HEK293T (cell line): ENCODE data around the gene SNAPC4.

Experiments
- CTCF ChIA-PET: fragments of 350-600 bp; formaldehyde crosslinking; extraction: SDS; loops from one replicate; lab custom pipeline; 2021; ENCODE audit warnings: antibody characterized with exemption, inconsistent platforms; lab: Yijun Ruan, JAX
- POLR2A ChIA-PET: fragments of 350-600 bp; formaldehyde crosslinking; extraction: SDS; loops from one replicate; lab custom pipeline; 2020; ENCODE audit warnings: antibody characterized with exemption, inconsistent platforms; lab: Yijun Ruan, JAX
- DNase-seq: peaks from one replicate; pipeline ENCODE4 v3.0.0; 2012; ENCODE audit warnings: mixed read lengths; ENCODE audit errors: extremely low spot score
- ARNT ChIP-seq: fragments of 450-650 bp; IDR thresholded peaks from 2 replicates; pipeline ENCODE4 v1.6.1; 2017; ENCODE audit warnings: mild to moderate bottlenecking
- BHLHE40 ChIP-seq: fragments of 450-650 bp; IDR thresholded peaks from 2 replicates; pipeline ENCODE4 v1.6.1; 2016; ENCODE audit warnings: mild to moderate bottlenecking, moderate library complexity, borderline replicate concordance
- CTBP1 ChIP-seq: fragments of 450-650 bp; IDR thresholded peaks from 2 replicates; pipeline ENCODE4 v1.6.1; 2016; ENCODE audit warnings: borderline replicate concordance
- ELF4 ChIP-seq: fragments of 450-650 bp; IDR thresholded peaks from 2 replicates; pipeline ENCODE4 v1.6.1; 2017; ENCODE audit warnings: antibody characterized with exemption
- FOXA1 ChIP-seq: fragments of 450-650 bp; IDR thresholded peaks from 2 replicates; pipeline ENCODE4 v1.6.1; 2016; ENCODE audit warnings: mild to moderate bottlenecking
- FOXK2 ChIP-seq: fragments of 450-650 bp; IDR thresholded peaks from 2 replicates; pipeline ENCODE4 v1.6.1; 2016; ENCODE audit warnings: mild to moderate bottlenecking
- FOXM1 ChIP-seq: fragments of 450-650 bp; IDR thresholded peaks from 2 replicates; pipeline ENCODE4 v1.6.1; 2017; ENCODE audit warnings: mild to moderate bottlenecking, borderline replicate concordance
- HDGF ChIP-seq: fragments of 450-650 bp; IDR thresholded peaks from 2 replicates; pipeline ENCODE4 v1.6.1; 2017; ENCODE audit warnings: antibody characterized with exemption, borderline replicate concordance
- L3MBTL2 ChIP-seq: fragments of 450-650 bp; conservative IDR thresholded peaks from 2 replicates; pipeline ENCODE4 v1.6.1; 2016; ENCODE audit warnings: mild to moderate bottlenecking
- LEF1 ChIP-seq: fragments of 450-650 bp; IDR thresholded peaks from 2 replicates; pipeline ENCODE4 v1.6.1; 2017; ENCODE audit warnings: mild to moderate bottlenecking, borderline replicate concordance
- NFRKB ChIP-seq: fragments of 450-650 bp; IDR thresholded peaks from 2 replicates; pipeline ENCODE4 v1.6.1; 2016; ENCODE audit warnings: mild to moderate bottlenecking, moderate library complexity
- SP1 ChIP-seq: fragments of 450-650 bp; IDR thresholded peaks from 2 replicates; pipeline ENCODE4 v1.6.1; 2017
- SUZ12 ChIP-seq: fragments of 450-650 bp; IDR thresholded peaks from 2 replicates; pipeline ENCODE4 v1.6.1; 2016; ENCODE audit warnings: mild to moderate bottlenecking
- TARDBP ChIP-seq: fragments of 450-650 bp; IDR thresholded peaks from 2 replicates; pipeline ENCODE4 v1.6.1; 2016
- ZNF384 ChIP-seq: fragments of 450-650 bp; IDR thresholded peaks from 2 replicates; pipeline ENCODE4 v1.6.1; 2016
- TF ChIP-seq, protein P1 (sequence below): fragments of 450-650 bp; IDR thresholded peaks from 2 replicates; pipeline ENCODE4 v1.6.1; 2016

Gene SNAPC4

DNA sequence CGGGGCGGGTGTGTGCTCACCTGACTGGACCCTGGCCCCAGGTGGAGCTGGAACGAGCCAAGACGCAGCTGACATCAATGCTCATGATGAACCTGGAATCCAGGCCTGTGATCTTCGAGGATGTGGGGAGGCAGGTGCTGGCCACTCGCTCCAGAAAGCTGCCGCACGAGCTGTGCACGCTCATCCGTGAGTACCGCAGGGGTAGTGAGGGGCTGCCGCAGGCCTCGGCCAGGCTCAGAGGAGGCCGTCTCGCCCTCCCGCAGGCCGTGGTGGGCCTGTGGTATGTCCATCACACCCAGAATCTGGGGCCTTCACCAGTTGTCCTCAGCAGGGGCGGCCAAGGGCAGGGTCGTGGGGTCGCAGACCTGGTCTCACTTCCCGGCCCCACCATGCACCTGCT is 21.8 kb upstream of the SNAPC4 start:
- CTCF ChIA-PET: no interaction called here
- POLR2A ChIA-PET: no interaction called here
- no peak for DNase-seq
- no peak for TF ChIP-seq TARDBP
- no peak for TF ChIP-seq FOXM1
- no peak for TF ChIP-seq SUZ12
- TF ChIP-seq ARNT: no peak
- TF ChIP-seq ZNF384: no peak
- no peak for TF ChIP-seq L3MBTL2
- TF ChIP-seq FOXK2: no peak
- TF ChIP-seq HDGF: no peak
- no peak for TF ChIP-seq ELF4
- TF ChIP-seq CTBP1: no peak
- no peak for TF ChIP-seq BHLHE40
- no peak for TF ChIP-seq SP1
- TF ChIP-seq, protein P1, sequence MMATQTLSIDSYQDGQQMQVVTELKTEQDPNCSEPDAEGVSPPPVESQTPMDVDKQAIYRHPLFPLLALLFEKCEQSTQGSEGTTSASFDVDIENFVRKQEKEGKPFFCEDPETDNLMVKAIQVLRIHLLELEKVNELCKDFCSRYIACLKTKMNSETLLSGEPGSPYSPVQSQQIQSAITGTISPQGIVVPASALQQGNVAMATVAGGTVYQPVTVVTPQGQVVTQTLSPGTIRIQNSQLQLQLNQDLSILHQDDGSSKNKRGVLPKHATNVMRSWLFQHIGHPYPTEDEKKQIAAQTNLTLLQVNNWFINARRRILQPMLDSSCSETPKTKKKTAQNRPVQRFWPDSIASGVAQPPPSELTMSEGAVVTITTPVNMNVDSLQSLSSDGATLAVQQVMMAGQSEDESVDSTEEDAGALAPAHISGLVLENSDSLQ: no peak
- TF ChIP-seq LEF1: no peak
- no peak for TF ChIP-seq NFRKB
- TF ChIP-seq FOXA1: no peak

DNA sequence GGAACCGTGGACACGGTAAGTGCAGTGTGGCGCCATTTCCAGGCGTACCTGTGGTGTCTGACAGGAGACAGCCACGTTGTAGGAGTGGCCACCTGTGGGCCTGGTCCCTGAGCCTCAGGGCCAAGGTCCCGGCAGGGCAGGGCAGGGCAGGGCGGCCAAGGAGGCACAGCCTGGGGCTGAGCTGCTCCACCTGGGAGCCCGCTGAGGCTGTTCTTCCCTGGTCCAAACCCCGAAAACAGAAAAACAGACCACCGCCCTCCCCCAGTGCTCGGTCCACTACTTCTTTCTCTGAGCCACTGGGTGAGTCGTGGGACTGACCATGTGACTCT is 19.1 kb upstream of the SNAPC4 start:
- ChIA-PET CTCF (no interaction called here), POLR2A (no interaction called here)
- DNase-seq: no peak
- TF ChIP-seq FOXA1 (no peak), FOXK2 (no peak), BHLHE40 (no peak), CTBP1 (no peak), SUZ12 (no peak), TARDBP (no peak)
- TF ChIP-seq, protein P1: no peak

DNA sequence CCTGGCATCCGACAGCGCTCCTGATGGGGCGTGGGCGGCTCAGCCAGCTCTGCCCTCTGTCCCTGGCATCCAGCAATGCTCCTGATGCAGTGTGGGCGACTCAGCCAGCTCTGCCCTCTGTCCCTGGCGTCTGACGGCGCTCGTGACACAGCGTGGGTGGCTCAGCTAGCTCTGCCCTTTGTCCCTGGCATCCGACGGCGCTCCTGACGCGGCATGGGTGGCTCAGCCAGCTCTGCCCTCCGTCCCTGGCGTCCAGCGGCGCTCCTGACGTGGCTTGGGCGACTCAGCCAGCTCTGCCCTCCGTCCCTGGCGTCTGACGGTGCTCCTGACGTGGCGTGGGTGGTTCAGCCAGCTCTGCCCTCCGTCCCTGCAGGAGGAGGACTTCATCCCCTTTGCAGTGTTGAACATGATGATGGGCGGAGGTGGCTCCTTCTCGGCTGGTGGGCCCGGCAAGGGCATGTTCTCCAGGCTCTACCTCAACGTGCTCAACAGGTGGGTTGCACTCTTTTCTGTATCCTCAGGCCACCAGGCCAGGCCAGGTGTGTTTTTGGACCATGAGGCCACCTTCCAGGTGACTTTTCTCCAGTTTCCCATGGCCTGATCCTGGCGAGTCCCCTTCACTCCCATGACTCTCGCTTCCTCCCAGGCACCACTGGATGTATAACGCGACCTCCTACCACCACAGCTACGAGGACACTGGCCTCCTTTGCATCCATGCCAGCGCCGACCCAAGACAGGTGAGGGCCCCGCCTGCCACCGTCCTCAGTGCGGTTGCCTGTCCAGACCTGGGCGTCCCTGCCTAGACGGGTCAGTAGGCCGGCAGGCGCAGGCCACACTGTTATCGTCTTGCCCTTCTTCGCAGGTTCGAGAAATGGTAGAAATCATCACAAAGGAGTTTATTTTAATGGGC is 18.5 kb upstream of the SNAPC4 start:
- POLR2A ChIA-PET: no interaction called here
- CTCF ChIA-PET: no interaction called here
- DNase-seq: no peak
- TF ChIP-seq ARNT: no peak
- no peak for TF ChIP-seq FOXK2
- TF ChIP-seq ZNF384: no peak
- no peak for TF ChIP-seq FOXA1

DNA sequence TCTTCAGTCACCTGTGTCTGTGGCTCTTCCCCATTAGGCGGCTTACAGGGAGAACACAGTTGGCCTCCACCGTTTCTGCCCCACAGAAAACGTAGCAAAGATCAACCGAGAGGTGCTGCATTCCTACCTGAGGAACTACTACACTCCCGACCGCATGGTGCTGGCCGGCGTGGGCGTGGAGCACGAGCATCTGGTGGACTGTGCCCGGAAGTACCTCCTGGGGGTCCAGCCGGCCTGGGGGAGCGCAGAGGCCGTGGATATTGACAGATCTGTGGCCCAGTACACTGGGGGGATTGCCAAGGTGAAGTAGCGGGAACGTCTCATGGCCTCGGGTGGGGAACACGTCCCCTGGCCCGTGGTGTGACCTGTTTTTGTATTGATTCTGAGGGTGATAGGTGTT is 16.9 kb upstream of the SNAPC4 start:
- DNase-seq: no peak
- POLR2A ChIA-PET: no interaction called here
- TF ChIP-seq L3MBTL2 (no peak), TARDBP (no peak), ARNT (no peak), SUZ12 (no peak), NFRKB (no peak), BHLHE40 (no peak)
- CTCF ChIA-PET: no interaction called here

DNA sequence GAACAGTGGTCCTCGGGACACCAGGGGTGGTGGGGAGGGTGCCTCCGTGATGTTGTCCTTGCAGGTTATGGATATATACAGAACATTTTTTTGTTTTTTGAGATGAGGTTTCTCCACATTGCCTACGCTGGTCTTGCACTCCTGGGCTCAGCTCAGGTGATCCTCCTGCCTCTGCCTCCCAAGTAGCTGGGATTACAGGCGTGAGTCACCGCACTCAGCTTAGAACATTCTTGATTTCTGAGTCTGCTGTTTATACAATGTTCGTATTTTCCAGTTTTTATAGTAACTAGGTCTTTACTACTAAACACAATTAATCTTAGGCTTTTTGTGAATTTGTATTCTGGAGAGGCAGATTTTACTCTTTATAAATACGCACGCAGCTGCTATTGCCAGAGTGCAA is 16.5 kb upstream of the SNAPC4 start:
- TF ChIP-seq L3MBTL2: no peak
- TF ChIP-seq, protein P1: no peak
- no peak for TF ChIP-seq FOXA1
- no peak for TF ChIP-seq LEF1
- TF ChIP-seq CTBP1: no peak
- no peak for TF ChIP-seq FOXM1
- TF ChIP-seq FOXK2: no peak
- no peak for TF ChIP-seq NFRKB
- TF ChIP-seq TARDBP: no peak
- no peak for TF ChIP-seq HDGF
- no peak for TF ChIP-seq ARNT
- TF ChIP-seq SUZ12: no peak
- no peak for TF ChIP-seq SP1
- no peak for TF ChIP-seq ZNF384
- no peak for TF ChIP-seq ELF4
- no peak for TF ChIP-seq BHLHE40
- ChIA-PET CTCF (no interaction called here), POLR2A (no interaction called here)
- DNase-seq: no peak

DNA sequence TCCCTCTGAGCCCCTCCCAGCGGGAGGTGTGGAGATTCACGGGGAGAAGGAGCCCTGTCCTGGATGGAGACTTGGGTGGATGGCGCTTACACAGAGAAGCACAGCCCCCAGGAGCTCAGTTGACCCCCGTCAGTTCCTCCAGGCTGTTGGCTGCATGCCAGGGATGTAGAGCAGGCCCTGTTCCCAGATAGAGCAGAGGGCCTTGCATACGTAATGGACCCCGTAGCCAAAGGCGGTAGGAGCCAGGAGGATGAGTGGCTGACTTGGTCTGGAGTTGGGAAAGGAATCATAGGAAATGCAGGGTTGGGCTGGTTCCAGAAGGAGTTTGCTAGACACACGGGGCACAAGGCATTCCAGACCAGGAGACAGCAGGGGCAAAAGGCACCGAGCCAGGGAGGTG is 13.0 kb upstream of the SNAPC4 start:
- CTCF ChIA-PET: no interaction called here
- POLR2A ChIA-PET: interaction anchor here (1.1 kb wide), 1 partner anchor 49 kb away, joined by 3 read pairs; the partner anchor contains the start of gene DNLZ
- TF ChIP-seq SUZ12: no peak
- no peak for TF ChIP-seq FOXA1
- no peak for TF ChIP-seq LEF1
- TF ChIP-seq SP1: no peak
- TF ChIP-seq L3MBTL2: no peak
- no peak for TF ChIP-seq FOXK2
- TF ChIP-seq FOXM1: no peak
- no peak for TF ChIP-seq TARDBP
- no peak for TF ChIP-seq BHLHE40
- no peak for TF ChIP-seq ELF4
- TF ChIP-seq NFRKB: no peak
- no peak for TF ChIP-seq ARNT
- no peak for TF ChIP-seq CTBP1
- TF ChIP-seq ZNF384: no peak
- TF ChIP-seq, protein P1: no peak
- DNase-seq: no peak
